ENCODE data around the gene OBP2B. TPM values are rescaled to one million over a fixed set of nuclear protein-coding genes. Genes with fewer than 3 reads are reported as not detected.

The OBP2B gene
- total and polyA plus RNA-seq, 2 experiments from 2014 or later: not detected

GRCh38 chr9:133226219-133227171 is 17.4 kb upstream of the OBP2B start:
- no peaks in the 10 kb centered on the region for H3K9me2 ChIP-seq (ENCODE audit: insufficient read depth)
- TF ChIP-seq CTCF (conservative IDR thresholded peaks at IDR 0.05; ENCODE audit: low read depth in 2 of 2) (no peak), EZH2 (IDR thresholded peaks at IDR 0.05; ENCODE audit: low read depth, unreplicated experiment) (no peak)
- TF ChIP-seq, protein P1, sequence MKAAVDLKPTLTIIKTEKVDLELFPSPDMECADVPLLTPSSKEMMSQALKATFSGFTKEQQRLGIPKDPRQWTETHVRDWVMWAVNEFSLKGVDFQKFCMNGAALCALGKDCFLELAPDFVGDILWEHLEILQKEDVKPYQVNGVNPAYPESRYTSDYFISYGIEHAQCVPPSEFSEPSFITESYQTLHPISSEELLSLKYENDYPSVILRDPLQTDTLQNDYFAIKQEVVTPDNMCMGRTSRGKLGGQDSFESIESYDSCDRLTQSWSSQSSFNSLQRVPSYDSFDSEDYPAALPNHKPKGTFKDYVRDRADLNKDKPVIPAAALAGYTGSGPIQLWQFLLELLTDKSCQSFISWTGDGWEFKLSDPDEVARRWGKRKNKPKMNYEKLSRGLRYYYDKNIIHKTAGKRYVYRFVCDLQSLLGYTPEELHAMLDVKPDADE (IDR thresholded peaks at IDR 0.05): no peak
- TF ChIP-seq, protein P2, sequence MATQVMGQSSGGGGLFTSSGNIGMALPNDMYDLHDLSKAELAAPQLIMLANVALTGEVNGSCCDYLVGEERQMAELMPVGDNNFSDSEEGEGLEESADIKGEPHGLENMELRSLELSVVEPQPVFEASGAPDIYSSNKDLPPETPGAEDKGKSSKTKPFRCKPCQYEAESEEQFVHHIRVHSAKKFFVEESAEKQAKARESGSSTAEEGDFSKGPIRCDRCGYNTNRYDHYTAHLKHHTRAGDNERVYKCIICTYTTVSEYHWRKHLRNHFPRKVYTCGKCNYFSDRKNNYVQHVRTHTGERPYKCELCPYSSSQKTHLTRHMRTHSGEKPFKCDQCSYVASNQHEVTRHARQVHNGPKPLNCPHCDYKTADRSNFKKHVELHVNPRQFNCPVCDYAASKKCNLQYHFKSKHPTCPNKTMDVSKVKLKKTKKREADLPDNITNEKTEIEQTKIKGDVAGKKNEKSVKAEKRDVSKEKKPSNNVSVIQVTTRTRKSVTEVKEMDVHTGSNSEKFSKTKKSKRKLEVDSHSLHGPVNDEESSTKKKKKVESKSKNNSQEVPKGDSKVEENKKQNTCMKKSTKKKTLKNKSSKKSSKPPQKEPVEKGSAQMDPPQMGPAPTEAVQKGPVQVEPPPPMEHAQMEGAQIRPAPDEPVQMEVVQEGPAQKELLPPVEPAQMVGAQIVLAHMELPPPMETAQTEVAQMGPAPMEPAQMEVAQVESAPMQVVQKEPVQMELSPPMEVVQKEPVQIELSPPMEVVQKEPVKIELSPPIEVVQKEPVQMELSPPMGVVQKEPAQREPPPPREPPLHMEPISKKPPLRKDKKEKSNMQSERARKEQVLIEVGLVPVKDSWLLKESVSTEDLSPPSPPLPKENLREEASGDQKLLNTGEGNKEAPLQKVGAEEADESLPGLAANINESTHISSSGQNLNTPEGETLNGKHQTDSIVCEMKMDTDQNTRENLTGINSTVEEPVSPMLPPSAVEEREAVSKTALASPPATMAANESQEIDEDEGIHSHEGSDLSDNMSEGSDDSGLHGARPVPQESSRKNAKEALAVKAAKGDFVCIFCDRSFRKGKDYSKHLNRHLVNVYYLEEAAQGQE (IDR thresholded peaks at IDR 0.05; ENCODE audit: unreplicated experiment): no peak
- Mint-ChIP-seq H3K36me3 (ENCODE audit: low read depth) (no peaks in the 10 kb centered on the region), H3K4me1 (peaks cover 3% of the 10 kb centered on the region; the same call in 2 of the 3 replicates), H3K27ac (no peak overlapping the region), H3K9me3 (peaks cover 4% of the 10 kb centered on the region; the same call in 2 of the 3 replicates), H3K4me3 (no peak overlapping the region), H3K27me3 (ENCODE audit: insufficient read depth, low read depth, poor library complexity) (peaks cover 14% of the 10 kb centered on the region)
- no peaks in the 10 kb centered on the region for H3K36me3 ChIP-seq (ENCODE audit: insufficient read depth)
- H3K27ac ChIP-seq (ENCODE audit: low read depth): no peak overlapping the region
- peak; percentile 25 for ATAC-seq
- H3K79me2 ChIP-seq (replicated peaks; ENCODE audit: insufficient read depth): no peaks in the 10 kb centered on the region
- no peak overlapping the region for H2AFZ ChIP-seq
- no peaks in the 10 kb centered on the region for H3K4me1 ChIP-seq (ENCODE audit: insufficient read depth)
- no peak overlapping the region for H3K4me2 ChIP-seq
- H4K20me1 ChIP-seq (replicated peaks; ENCODE audit: insufficient read depth): no peaks in the 10 kb centered on the region
- H3K4me3 ChIP-seq: no peak overlapping the region
- no peaks in the 10 kb centered on the region for H3F3A ChIP-seq (replicated peaks; ENCODE audit: low read depth)
- no peaks in the 10 kb centered on the region for H3K27me3 ChIP-seq (ENCODE audit: insufficient read depth)
- DNase-seq (ENCODE audit: low spot score): peak; percentile 41

Measured in GM23338 (cell line).